ENCODE measurements around the gene PRELID1. TPM values are rescaled to one million over a fixed set of nuclear protein-coding genes. Genes with fewer than 3 reads are reported as not detected.
A peak's percentile ranks its signal among the peaks of the same experiment; 100 is the strongest.

The PRELID1 gene
- total and polyA plus RNA-seq, 7 donors = 59.3 to 330 (median 64.9) TPM

- WGBS, 2 donors = 82 to 93% methylated on average over 12 of the region's 12 CpGs
- intact Hi-C loops (cut with DNase I) = no loop called here
- TF ChIP-seq POLR2AphosphoS5 (IDR thresholded peaks at IDR 0.05) (no peak), CTCF (IDR thresholded peaks at IDR 0.05) (no peak), EP300 (IDR thresholded peaks at IDR 0.05) (no peak), POLR2A (IDR thresholded peaks at IDR 0.05) (no peak)
- Histone ChIP-seq H3K27me3 (no peaks in the 10 kb centered on the region), H3K27ac (no peak overlapping the region), H3K36me3 (peaks cover 28 to 100% (median 67%) of the 10 kb centered on the region in 4 donors), H3K9me3 (no peaks in the 10 kb centered on the region), H3K4me1 (no peaks in the 10 kb centered on the region), H3K4me3 (no peak overlapping the region)
- no peak for DNase-seq
These were observed 12.6 kb upstream of the PRELID1 start for GRCh38 chr5:177290816-177291596.

- peaks cover 28 to 100% (median 67%) of the 10 kb centered on the region in 4 donors for H3K36me3 ChIP-seq
- intact Hi-C loops (cut with DNase I) = no loop called here
- no peak for TF ChIP-seq CTCF (IDR thresholded peaks at IDR 0.05)
- no peak for TF ChIP-seq EP300 (IDR thresholded peaks at IDR 0.05)
- TF ChIP-seq POLR2A (IDR thresholded peaks at IDR 0.05) = no peak
- TF ChIP-seq POLR2AphosphoS5 (IDR thresholded peaks at IDR 0.05) = no peak
- H3K4me3 ChIP-seq = no peak overlapping the region
- H3K9me3 ChIP-seq = no peaks in the 10 kb centered on the region
- H3K27me3 ChIP-seq = no peaks in the 10 kb centered on the region
- no peaks in the 10 kb centered on the region for H3K4me1 ChIP-seq
- no peak overlapping the region for H3K27ac ChIP-seq
- WGBS, 2 donors = 96% methylated on average over 7 of the region's 7 CpGs
- no peak for DNase-seq
These were observed 11.9 kb upstream of the PRELID1 start for GRCh38 chr5:177291735-177292134.

GRCh38 chr5:177293819-177294581 is 9.6 kb upstream of the PRELID1 start:
- DNase-seq = no peak
- no peaks in the 10 kb centered on the region for H3K4me1 ChIP-seq
- H3K36me3 ChIP-seq = peaks cover 28 to 81% (median 55%) of the 10 kb centered on the region in 4 donors
- H3K9me3 ChIP-seq = no peaks in the 10 kb centered on the region
- TF ChIP-seq POLR2A (IDR thresholded peaks at IDR 0.05) (no peak), POLR2AphosphoS5 (IDR thresholded peaks at IDR 0.05) (no peak)
- no peak overlapping the region for H3K4me3 ChIP-seq
- 96 to 97% methylated on average over 12 of the region's 12 CpGs for WGBS, 2 donors
- H3K27me3 ChIP-seq = no peaks in the 10 kb centered on the region
- no peak overlapping the region for H3K27ac ChIP-seq
- intact Hi-C loops (cut with DNase I) = no loop called here

GRCh38 chr5:177294632-177295031 is 9.0 kb upstream of the PRELID1 start:
- WGBS, 2 donors = 95% methylated on average over 3 of the region's 3 CpGs
- DNase-seq = no peak
- no peak for TF ChIP-seq EP300 (IDR thresholded peaks at IDR 0.05)
- no peak for TF ChIP-seq CTCF (IDR thresholded peaks at IDR 0.05)
- TF ChIP-seq POLR2AphosphoS5 (IDR thresholded peaks at IDR 0.05) = no peak
- TF ChIP-seq POLR2A (IDR thresholded peaks at IDR 0.05) = no peak
- Histone ChIP-seq H3K27me3 (no peaks in the 10 kb centered on the region), H3K9me3 (no peaks in the 10 kb centered on the region), H3K27ac (no peak overlapping the region), H3K36me3 (peaks cover 28 to 75% (median 51%) of the 10 kb centered on the region in 4 donors), H3K4me1 (peaks cover 0 to 6% (median under 1%) of the 10 kb centered on the region in 4 donors), H3K4me3 (no peak overlapping the region)
- intact Hi-C loops (cut with DNase I) = no loop called here

GRCh38 chr5:177295924-177296323 is 7.7 kb upstream of the PRELID1 start:
- peaks cover 0 to 19% (median 12%) of the 10 kb centered on the region in 4 donors for H3K4me1 ChIP-seq
- 76 to 90% methylated on average over 9 of the region's 9 CpGs for WGBS, 2 donors
- H3K27me3 ChIP-seq = no peaks in the 10 kb centered on the region
- TF ChIP-seq POLR2A (IDR thresholded peaks at IDR 0.05) (no peak), POLR2AphosphoS5 (IDR thresholded peaks at IDR 0.05) (peak in 1 of 4 donors; percentile 12)
- intact Hi-C loops (cut with DNase I) = no loop called here
- H3K4me3 ChIP-seq = no peak overlapping the region
- H3K36me3 ChIP-seq = peaks cover 28 to 62% (median 45%) of the 10 kb centered on the region in 4 donors
- H3K9me3 ChIP-seq = no peaks in the 10 kb centered on the region
- no peak overlapping the region for H3K27ac ChIP-seq
- DNase-seq = no peak

All from sigmoid colon (tissue), 7 donors.